HG03139 (cell line): ENCODE measurements around the gene PPP4R1.
"Not testable (repeated sequence)": the region's sequence is repeated elsewhere in the genome, so short reads cannot be mapped to it uniquely, and the experiment has no call there.

Source experiments
- ATAC-seq: cut with Tn5 transposase; IDR thresholded peaks from one replicate; pipeline ENCODE4 v1.9.1; 2021; ENCODE audit not compliant: unreplicated experiment

The PPP4R1 gene

GRCh38 chr18:9631814-9632496, 17.6 kb upstream of the PPP4R1 start:
- ATAC-seq = no peak

GRCh38 chr18:9630444-9630843, 16.1 kb upstream of the PPP4R1 start:
- ATAC-seq = no peak

- no peak for ATAC-seq
Measured at GRCh38 chr18:9629709-9630108, 15.3 kb upstream of the PPP4R1 start.

GRCh38 chr18:9628984-9629383, 14.6 kb upstream of the PPP4R1 start:
- no peak for ATAC-seq

GRCh38 chr18:9627642-9628041, 13.3 kb upstream of the PPP4R1 start:
- no peak for ATAC-seq

GRCh38 chr18:9619990-9620389, 5.6 kb upstream of the PPP4R1 start:
- ATAC-seq = no peak

- no peak for ATAC-seq
Measured at GRCh38 chr18:9619545-9619944, 5.2 kb upstream of the PPP4R1 start.

- no peak for ATAC-seq
Measured at GRCh38 chr18:9619056-9619455, 4.7 kb upstream of the PPP4R1 start.

GRCh38 chr18:9617006-9617542, 2.7 kb upstream of the PPP4R1 start:
- no peak for ATAC-seq

- no peak for ATAC-seq
Measured at GRCh38 chr18:9616049-9616448, 1.7 kb upstream of the PPP4R1 start.

- ATAC-seq = no peak
Measured at GRCh38 chr18:9615280-9615797, 980 bp upstream of the PPP4R1 start.

GRCh38 chr18:9613550-9614400, 584 bp downstream of the PPP4R1 start:
- ATAC-seq = peak; percentile 29

GRCh38 chr18:9612977-9613376, 1.4 kb downstream of the PPP4R1 start:
- ATAC-seq = no peak

GRCh38 chr18:9612215-9612830, 2.0 kb downstream of the PPP4R1 start:
- no peak for ATAC-seq

- ATAC-seq = no peak
Measured at GRCh38 chr18:9609190-9609589, 5.2 kb downstream of the PPP4R1 start.

- no peak for ATAC-seq
Measured at GRCh38 chr18:9608728-9609127, 5.6 kb downstream of the PPP4R1 start.

GRCh38 chr18:9608298-9608697, 6.1 kb downstream of the PPP4R1 start:
- ATAC-seq = no peak

GRCh38 chr18:9607111-9607510, 7.2 kb downstream of the PPP4R1 start:
- not testable (repeated sequence) for ATAC-seq

- ATAC-seq = no peak
Measured at GRCh38 chr18:9606039-9606438, 8.3 kb downstream of the PPP4R1 start.

- no peak for ATAC-seq
Measured at GRCh38 chr18:9604348-9604747, 10.0 kb downstream of the PPP4R1 start.

- no peak for ATAC-seq
Measured at GRCh38 chr18:9599328-9599727, 15.0 kb downstream of the PPP4R1 start.
